Measurements from ENCODE around the gene IMP4. TPM values are rescaled to one million over a fixed set of nuclear protein-coding genes. Genes with fewer than 3 reads are reported as not detected.

Gene IMP4
- total and polyA plus RNA-seq, 2 of the 13 experiments (the other 11 are each of a cell fraction or from before 2014, with no cell fraction given): 142 to 158 TPM

GRCh38 chr2:130368786-130369185, 26.1 kb downstream of the IMP4 start (continued):
- TF ChIP-seq SNAPC4 (CRISPR knock-in tag; IDR thresholded peaks at IDR 0.05) (no peak), PCBP2 (optimal IDR thresholded peaks at IDR 0.05; ENCODE audit: low read depth, low read length, poor library complexity, severe bottlenecking) (no peak), ZFP90 (CRISPR knock-in tag; IDR thresholded peaks at IDR 0.05; ENCODE audit: borderline replicate concordance) (no peak), KLF16 (CRISPR knock-in tag; IDR thresholded peaks at IDR 0.05) (no peak), RFXAP (CRISPR knock-in tag; IDR thresholded peaks at IDR 0.05; ENCODE audit: borderline replicate concordance) (no peak), ZNF446 (CRISPR knock-in tag; IDR thresholded peaks at IDR 0.05) (no peak), ZSCAN9 (CRISPR knock-in tag; IDR thresholded peaks at IDR 0.05; ENCODE audit: borderline replicate concordance) (no peak), RBM39 (IDR thresholded peaks at IDR 0.05; ENCODE audit: low read depth, low read length, poor library complexity, severe bottlenecking) (no peak), ZNF138 (CRISPR knock-in tag; IDR thresholded peaks at IDR 0.05; ENCODE audit: low read depth) (no peak), ELF3 (CRISPR knock-in tag; IDR thresholded peaks at IDR 0.05) (no peak), ZBTB33 (CRISPR knock-in tag; IDR thresholded peaks at IDR 0.05) (no peak), ZNF256 (CRISPR knock-in tag; conservative IDR thresholded peaks at IDR 0.05) (no peak), THRA (CRISPR knock-in tag; IDR thresholded peaks at IDR 0.05; ENCODE audit: borderline replicate concordance) (no peak), CCDC6 (CRISPR knock-in tag; IDR thresholded peaks at IDR 0.05) (no peak)
